Measurements from ENCODE around the gene LDB1. TPM values are rescaled to one million over a fixed set of nuclear protein-coding genes. Genes with fewer than 3 reads are reported as not detected.

LDB1 gene
- total RNA-seq, 4 donors from 2014 or later = 31.9 to 81.9 (median 54.1) TPM

DNA sequence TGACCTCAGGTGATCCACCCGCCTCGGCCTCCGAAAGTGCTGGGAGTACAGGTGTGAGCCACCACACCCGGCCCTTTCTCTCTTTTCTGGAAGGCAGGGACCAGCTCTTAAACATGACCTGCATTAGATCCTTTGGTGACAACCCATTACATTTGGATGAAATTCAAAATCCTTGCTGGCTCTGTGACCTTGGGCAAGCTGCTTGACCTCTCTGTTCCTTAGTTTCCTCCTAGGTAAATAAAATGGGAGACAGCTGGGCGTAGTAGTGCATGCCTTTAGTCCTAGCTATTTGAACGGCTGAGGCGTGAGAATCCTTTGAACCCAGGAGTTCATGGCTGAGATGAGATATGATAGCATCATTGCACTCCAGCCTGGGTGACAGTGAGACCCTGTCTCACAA lies 23.7 kb downstream of the LDB1 start:
- TF ChIP-seq, protein P1, sequence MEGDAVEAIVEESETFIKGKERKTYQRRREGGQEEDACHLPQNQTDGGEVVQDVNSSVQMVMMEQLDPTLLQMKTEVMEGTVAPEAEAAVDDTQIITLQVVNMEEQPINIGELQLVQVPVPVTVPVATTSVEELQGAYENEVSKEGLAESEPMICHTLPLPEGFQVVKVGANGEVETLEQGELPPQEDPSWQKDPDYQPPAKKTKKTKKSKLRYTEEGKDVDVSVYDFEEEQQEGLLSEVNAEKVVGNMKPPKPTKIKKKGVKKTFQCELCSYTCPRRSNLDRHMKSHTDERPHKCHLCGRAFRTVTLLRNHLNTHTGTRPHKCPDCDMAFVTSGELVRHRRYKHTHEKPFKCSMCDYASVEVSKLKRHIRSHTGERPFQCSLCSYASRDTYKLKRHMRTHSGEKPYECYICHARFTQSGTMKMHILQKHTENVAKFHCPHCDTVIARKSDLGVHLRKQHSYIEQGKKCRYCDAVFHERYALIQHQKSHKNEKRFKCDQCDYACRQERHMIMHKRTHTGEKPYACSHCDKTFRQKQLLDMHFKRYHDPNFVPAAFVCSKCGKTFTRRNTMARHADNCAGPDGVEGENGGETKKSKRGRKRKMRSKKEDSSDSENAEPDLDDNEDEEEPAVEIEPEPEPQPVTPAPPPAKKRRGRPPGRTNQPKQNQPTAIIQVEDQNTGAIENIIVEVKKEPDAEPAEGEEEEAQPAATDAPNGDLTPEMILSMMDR (IDR thresholded peaks at IDR 0.05) = no peak
- no peak for TF ChIP-seq EP300 (IDR thresholded peaks at IDR 0.05; ENCODE audit: low read depth)
- TF ChIP-seq POLR2A (IDR thresholded peaks at IDR 0.05) = no peak
- TF ChIP-seq POLR2AphosphoS5 (IDR thresholded peaks at IDR 0.05) = no peak
- in situ Hi-C loops (cut with MboI; ENCODE audit: low pct_ligation_motif_present in 1 of 4, low pct_unique_long_range_greater_than_20kb in 1 of 4, low sequenced_read_pairs in 3 of 4) = no loop called here
- no peak overlapping the region for H3K4me3 ChIP-seq
- no peaks in the 10 kb centered on the region for H3K9me3 ChIP-seq
- intact Hi-C loops (cut with DNase I; ENCODE audit: low total_unique reads) = no loop called here
- no peaks in the 10 kb centered on the region for H3K27me3 ChIP-seq
- DNase-seq = no peak
- WGBS, 2 donors (ENCODE audit: low coverage in 1 of 2) = 94 to 95% methylated on average over 5 to 7 of the region's 7 CpGs
- no peaks in the 10 kb centered on the region for H3K36me3 ChIP-seq
- H3K27ac ChIP-seq = no peak overlapping the region
- H3K4me1 ChIP-seq = no peaks in the 10 kb centered on the region

DNA sequence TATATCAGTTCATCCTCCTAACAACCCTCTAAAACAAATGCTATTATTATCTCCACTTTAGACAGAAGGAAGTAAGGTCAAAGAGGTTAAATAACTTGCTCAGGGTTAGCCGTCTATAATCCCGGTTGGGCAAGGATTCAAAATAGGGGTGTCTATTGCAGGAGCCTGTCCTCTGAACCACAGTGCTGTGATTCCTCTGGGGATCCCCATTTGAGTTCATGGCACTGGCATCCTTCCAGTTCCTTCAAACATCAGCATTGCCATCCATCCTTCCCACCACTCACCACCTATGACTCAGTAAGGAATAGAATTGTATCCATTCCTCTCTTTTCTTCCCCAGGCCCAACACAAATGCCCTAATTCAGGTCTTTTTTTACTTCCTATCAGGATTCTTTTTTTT lies 29.4 kb downstream of the LDB1 start:
- Histone ChIP-seq H3K4me1 (no peaks in the 10 kb centered on the region), H3K36me3 (no peaks in the 10 kb centered on the region), H3K9me3 (no peaks in the 10 kb centered on the region), H3K4me3 (no peak overlapping the region), H3K27me3 (no peaks in the 10 kb centered on the region), H3K27ac (no peak overlapping the region)
- intact Hi-C loops (cut with DNase I; ENCODE audit: low total_unique reads) (no loop called here), in situ Hi-C loops (cut with MboI; ENCODE audit: low pct_ligation_motif_present in 1 of 4, low pct_unique_long_range_greater_than_20kb in 1 of 4, low sequenced_read_pairs in 3 of 4) (no loop called here)
- DNase-seq = no peak
- WGBS, 2 donors (ENCODE audit: low coverage in 1 of 2) = 81% methylated on average over 2 of the region's 2 CpGs; no CpG with 5 or more reads in 1 of the 2 donors
- TF ChIP-seq EP300 (IDR thresholded peaks at IDR 0.05; ENCODE audit: low read depth) = no peak
- no peak for TF ChIP-seq POLR2AphosphoS5 (IDR thresholded peaks at IDR 0.05)
- TF ChIP-seq, protein P1 (IDR thresholded peaks at IDR 0.05) = no peak
- TF ChIP-seq POLR2A (IDR thresholded peaks at IDR 0.05) = no peak

DNA sequence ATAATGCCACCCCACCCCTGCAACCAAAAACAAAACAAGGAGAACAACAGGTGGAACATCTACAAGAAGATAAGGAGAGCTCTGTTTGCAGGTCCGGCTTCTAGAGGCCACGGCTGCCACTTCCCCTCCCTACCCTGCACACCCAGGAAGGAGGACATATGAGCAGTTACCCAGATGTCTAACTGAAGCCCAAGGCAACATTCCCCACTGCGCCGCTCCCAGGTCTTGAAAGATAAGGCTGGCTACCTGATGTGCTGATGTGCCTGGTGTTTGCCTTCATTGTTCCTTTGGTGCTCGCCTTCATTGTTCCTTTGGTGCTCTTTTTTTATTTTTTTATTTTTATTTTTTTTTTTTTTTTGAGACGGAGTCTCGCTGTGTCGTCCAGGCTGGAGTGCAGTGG lies 34.0 kb downstream of the LDB1 start:
- TF ChIP-seq POLR2A (IDR thresholded peaks at IDR 0.05) (no peak), POLR2AphosphoS5 (IDR thresholded peaks at IDR 0.05) (no peak), EP300 (IDR thresholded peaks at IDR 0.05; ENCODE audit: low read depth) (no peak)
- TF ChIP-seq, protein P1 (IDR thresholded peaks at IDR 0.05) = no peak
- WGBS, 2 donors (ENCODE audit: low coverage in 1 of 2) = 60 to 94% methylated on average over 1 to 8 of the region's 8 CpGs
- in situ Hi-C loops (cut with MboI; ENCODE audit: low pct_ligation_motif_present in 1 of 4, low pct_unique_long_range_greater_than_20kb in 1 of 4, low sequenced_read_pairs in 3 of 4) = no loop called here
- DNase-seq = no peak
- H3K27ac ChIP-seq = no peak overlapping the region
- intact Hi-C loops (cut with DNase I; ENCODE audit: low total_unique reads) = no loop called here
- H3K27me3 ChIP-seq = no peaks in the 10 kb centered on the region
- H3K4me3 ChIP-seq = no peak overlapping the region
- H3K4me1 ChIP-seq = no peaks in the 10 kb centered on the region
- no peaks in the 10 kb centered on the region for H3K9me3 ChIP-seq
- H3K36me3 ChIP-seq = no peaks in the 10 kb centered on the region

DNA sequence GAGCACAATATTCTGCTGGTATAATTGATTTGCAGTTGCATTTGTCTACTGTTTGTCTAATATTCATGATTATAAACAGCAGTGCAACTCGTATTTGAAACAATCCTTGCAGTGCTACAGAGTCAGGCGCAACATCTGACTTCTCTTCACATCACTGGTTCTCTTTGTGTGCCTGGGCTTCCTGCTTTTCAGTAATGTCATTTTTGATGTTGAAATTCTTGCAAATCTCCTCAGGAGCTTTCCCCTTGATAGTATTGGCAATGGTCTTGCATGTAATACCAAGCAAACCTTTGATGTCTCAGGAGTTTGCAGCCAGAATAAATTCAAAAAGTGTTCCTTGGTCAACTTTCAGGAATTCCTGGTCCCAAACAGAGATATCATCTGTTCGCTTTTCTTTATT lies 34.8 kb downstream of the LDB1 start:
- in situ Hi-C loops (cut with MboI; ENCODE audit: low pct_ligation_motif_present in 1 of 4, low pct_unique_long_range_greater_than_20kb in 1 of 4, low sequenced_read_pairs in 3 of 4) = no loop called here
- H3K9me3 ChIP-seq = no peaks in the 10 kb centered on the region
- intact Hi-C loops (cut with DNase I; ENCODE audit: low total_unique reads) = no loop called here
- WGBS, 2 donors (ENCODE audit: low coverage in 1 of 2) = 89 to 91% methylated on average over 3 of the region's 3 CpGs
- no peaks in the 10 kb centered on the region for H3K4me1 ChIP-seq
- H3K27me3 ChIP-seq = no peaks in the 10 kb centered on the region
- no peak for DNase-seq
- TF ChIP-seq POLR2A (IDR thresholded peaks at IDR 0.05) (no peak), EP300 (IDR thresholded peaks at IDR 0.05; ENCODE audit: low read depth) (no peak), POLR2AphosphoS5 (IDR thresholded peaks at IDR 0.05) (no peak)
- TF ChIP-seq, protein P1 (IDR thresholded peaks at IDR 0.05) = no peak
- no peak overlapping the region for H3K4me3 ChIP-seq
- no peak overlapping the region for H3K27ac ChIP-seq
- H3K36me3 ChIP-seq = no peaks in the 10 kb centered on the region
